Endothelial cell of umbilical vein (primary cell): ENCODE results near the gene VSIR. TPM values are rescaled to one million over a fixed set of nuclear protein-coding genes. Genes with fewer than 3 reads are reported as not detected.

ENCODE experiments used
- BruUV-seq: library from RNA; stranded (reverse); fragments of 400-500 nt; replicated peaks from 2 replicates; lab custom pipeline; 2021; lab: Mats Ljungman, UMichigan
- CTCF ChIA-PET: fragments of 300-600, 350-600 bp; sonication (Branson Sonifier 250); formaldehyde crosslinking; loops from one replicate; lab custom pipeline; 2021; ENCODE audit warnings: antibody characterized with exemption, inconsistent platforms; lab: Charles Lee
- POLR2A ChIA-PET: fragments of 300-600, 350-600 bp; sonication (Branson Sonifier 250); formaldehyde crosslinking; loops from one replicate; lab custom pipeline; 2021; ENCODE audit warnings: antibody characterized with exemption, inconsistent platforms; lab: Charles Lee
- DNase-seq: peaks from one replicate; pipeline ENCODE4 v3.0.0-alpha.2; 2011; ENCODE audit warnings: low read depth, low spot score
- FAIRE-seq: peaks from 2 replicates; lab custom pipeline; 2011; peaks lifted over from hg19 to GRCh38; lab: Jason Lieb, UNC
- H2AFZ ChIP-seq: 2 replicates; pipeline ENCODE4 v1.6.0; 2012; ENCODE audit warnings: low read depth, low read length, control low read depth, inconsistent platforms
- H3K27ac ChIP-seq: 2 replicates; pipeline ENCODE4 v1.5.1; 2011; ENCODE audit warnings: low read depth, mild to moderate bottlenecking, control low read depth, low read length, moderate library complexity; ENCODE audit not compliant: insufficient read depth
- H3K27me3 ChIP-seq, 2 experiments: 2 replicates each; pipeline versions ENCODE4 v1.6.0 to v1.6.1; 2011; ENCODE audit warnings: low read length in 2 of 2, mixed read lengths in 1 of 2; ENCODE audit not compliant: control insufficient read depth in 2 of 2, insufficient read depth in 2 of 2
- H3K36me3 ChIP-seq, 2 experiments: 2 replicates in 1 of 2; 3 replicates in 1 of 2; pipeline ENCODE4 v1.5.1; 2011; ENCODE audit warnings: low read length in 2 of 2, mild to moderate bottlenecking in 1 of 2, moderate library complexity in 1 of 2; ENCODE audit not compliant: control insufficient read depth in 2 of 2, insufficient read depth in 2 of 2; ENCODE audit errors: extremely low read depth in 1 of 2
- H3K4me1 ChIP-seq: 3 replicates; pipeline ENCODE4 v1.5.1; 2011; ENCODE audit warnings: mild to moderate bottlenecking, low read length; ENCODE audit not compliant: control insufficient read depth, insufficient read depth; ENCODE audit errors: extremely low read depth
- H3K4me2 ChIP-seq: 2 replicates; pipeline ENCODE4 v1.6.1; 2011; ENCODE audit warnings: low read length, control low read depth, mixed read lengths; ENCODE audit not compliant: insufficient read depth
- H3K4me3 ChIP-seq, 3 experiments: fragments of 200-600 bp in 1 of 3; sonication (generic), shearing (Covaris generic) in 1 of 3; replicated peaks in 1 of 3; 2 replicates each; pipeline ENCODE4 v1.5.1; 2011 to 2016; ENCODE audit warnings: control low read depth in 3 of 3, low read length in 3 of 3, mild to moderate bottlenecking in 2 of 3, inconsistent platforms in 1 of 3, low read depth in 1 of 3, moderate library complexity in 1 of 3; ENCODE audit not compliant: insufficient read depth in 1 of 3
- H3K79me2 ChIP-seq: 2 replicates; pipeline ENCODE4 v1.6.0; 2012; ENCODE audit warnings: low read length, inconsistent platforms; ENCODE audit not compliant: control insufficient read depth, insufficient read depth
- H3K9ac ChIP-seq: replicated peaks from 2 replicates; pipeline ENCODE3; 2011; ENCODE audit warnings: low read length, control low read depth; ENCODE audit not compliant: insufficient read depth; ENCODE audit errors: extremely low read depth
- H3K9me1 ChIP-seq: replicated peaks from 3 replicates; pipeline ENCODE4 v1.6.0; 2011; ENCODE audit warnings: mild to moderate bottlenecking, low read length; ENCODE audit not compliant: control insufficient read depth, insufficient read depth; ENCODE audit errors: extremely low read depth
- H3K9me3 ChIP-seq: replicated peaks from 2 replicates; pipeline ENCODE4 v1.5.1; 2012; ENCODE audit warnings: low read length, inconsistent platforms; ENCODE audit not compliant: control insufficient read depth, insufficient read depth
- H4K20me1 ChIP-seq: replicated peaks from 2 replicates; pipeline ENCODE3; 2011; ENCODE audit warnings: mild to moderate bottlenecking, low read length; ENCODE audit not compliant: control insufficient read depth, insufficient read depth; ENCODE audit errors: extremely low read depth
- CTCF ChIP-seq, 2 donors: IDR thresholded peaks; 1 replicate in 1 of 2; 2 replicates in 1 of 2; pipeline ENCODE4 v1.5.1; 2011; ENCODE audit warnings: low read length in 2 of 2, mild to moderate bottlenecking in 2 of 2, moderate library complexity in 2 of 2, control low read depth in 1 of 2, inconsistent platforms in 1 of 2, low read depth in 1 of 2; ENCODE audit not compliant: insufficient read depth in 1 of 2; ENCODE audit errors: extremely low read depth in 1 of 2
- EZH2 ChIP-seq: IDR thresholded peaks from 2 replicates; pipeline ENCODE4 v1.6.1; 2012; ENCODE audit warnings: borderline replicate concordance, low read depth, mild to moderate bottlenecking, moderate library complexity, low read length, inconsistent platforms; ENCODE audit not compliant: severe bottlenecking
- FOS ChIP-seq: IDR thresholded peaks from 2 replicates; pipeline ENCODE4 v1.6.1; 2011; ENCODE audit warnings: mild to moderate bottlenecking, low read length, moderate library complexity, borderline replicate concordance; ENCODE audit not compliant: insufficient read depth
- GATA2 ChIP-seq: IDR thresholded peaks from 2 replicates; pipeline ENCODE4 v1.7.0; 2011; ENCODE audit warnings: low read depth, mild to moderate bottlenecking, moderate library complexity, mixed read lengths, low read length; ENCODE audit not compliant: insufficient read length, insufficient read depth
- JUN ChIP-seq: IDR thresholded peaks from 2 replicates; pipeline ENCODE4 v1.6.1; 2011; ENCODE audit warnings: borderline replicate concordance, low read depth; ENCODE audit not compliant: insufficient read length, insufficient read depth
- MYC ChIP-seq: IDR thresholded peaks from one replicate; pipeline ENCODE4 v1.6.1; 2011; ENCODE audit warnings: mild to moderate bottlenecking, low read depth, low read length
- POLR2A ChIP-seq: IDR thresholded peaks from 2 replicates; pipeline ENCODE4 v1.6.1; 2012; ENCODE audit warnings: low read depth, mild to moderate bottlenecking, control low read depth, low read length
- POLR2AphosphoS5 ChIP-seq: IDR thresholded peaks from 2 replicates; pipeline ENCODE4 v1.6.1; 2012; ENCODE audit warnings: low read depth, mild to moderate bottlenecking, control low read depth, low read length, moderate library complexity; ENCODE audit not compliant: insufficient read depth
- dilution Hi-C: fragments of 300-500 bp; cut with MboI; formaldehyde crosslinking; loops from one replicate; pipeline ENCODE4 v1.15.0; 2019; ENCODE audit warnings: low sequenced_read_pairs; ENCODE audit not compliant: extremely low pct_ligation_motif_present
- intact Hi-C: fragments of 100-400 bp; cut with micrococcal nuclease; formaldehyde crosslinking; loops from one replicate; pipeline ENCODE4 v1.10.0; 2022
- polyA plus RNA-seq, 4 experiments: library from polyadenylated mRNA; depleted of rRNA in 3 of 4; stranded (reverse) in 3 of 4; unstranded in 1 of 4; fragments of >200 nt; gene quantifications; 2 replicates each; pipeline versions ENCODE4 v1.2.1 to v1.2.3, GENCODE V29; 2011 to 2012; ENCODE audit warnings: missing spikeins in 1 of 4
- total RNA-seq: library from RNA; stranded (reverse); gene quantifications from 2 replicates; pipeline ENCODE4 v1.2.3, GENCODE V29; 2021
- TF ChIP-seq, protein P1 (sequence below): IDR thresholded peaks from 2 replicates; pipeline ENCODE4 v1.6.1; 2011; ENCODE audit not compliant: insufficient read depth, insufficient read length

Gene VSIR
- total and polyA plus RNA-seq, 2 donors (not counting 3 experiments of a cell fraction or from before 2014, with no cell fraction given): 4.9 to 6.3 TPM

DNA sequence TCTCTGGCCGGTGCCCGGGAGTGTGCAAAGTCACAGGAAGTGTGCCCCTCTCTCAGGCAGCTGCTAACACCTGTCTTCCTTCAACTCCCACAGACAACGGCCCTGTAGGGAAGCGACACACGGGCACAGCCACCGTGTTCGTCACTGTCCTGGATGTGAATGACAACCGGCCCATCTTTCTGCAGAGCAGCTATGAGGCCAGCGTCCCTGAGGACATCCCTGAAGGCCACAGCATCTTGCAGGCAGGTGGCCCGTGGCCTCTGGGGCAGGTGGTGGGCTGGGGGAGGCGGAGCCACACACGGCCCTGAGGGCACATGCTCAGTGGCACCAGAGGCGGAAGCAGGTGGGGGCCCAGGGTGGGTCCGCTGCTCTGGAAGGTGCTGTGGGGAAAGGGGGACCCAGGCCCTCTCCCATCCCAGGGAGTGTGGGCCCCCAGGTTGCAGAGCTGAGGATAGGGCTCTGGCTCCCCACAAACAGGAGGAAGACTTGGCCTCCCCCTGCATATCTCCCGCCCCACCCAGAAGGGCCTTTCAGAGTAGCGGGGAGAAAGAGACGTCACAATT, 60.7 kb downstream of the VSIR start:
- dilution Hi-C loops (no loop called here), intact Hi-C loops (loop anchor here (5.0 kb wide), 1 partner anchor 100 kb away; no protein-coding TSS in a partner anchor)
- BruUV-seq: no TSS peak
- no peak overlapping the region for H3K27ac ChIP-seq
- FAIRE-seq: no peak
- no peak overlapping the region for H3K4me3 ChIP-seq
- no peaks in the 10 kb centered on the region for H3K79me2 ChIP-seq
- H4K20me1 ChIP-seq: no peaks in the 10 kb centered on the region
- peak overlapping the region; percentile 17 for H2AFZ ChIP-seq
- no peaks in the 10 kb centered on the region for H3K9me3 ChIP-seq
- H3K9me1 ChIP-seq: no peaks in the 10 kb centered on the region
- ChIA-PET POLR2A (no interaction called here), CTCF (interaction anchor here (1.2 to 3.1 kb wide), 4 partner anchors 17 to 394 kb away, joined by 3 to 20 read pairs (median 6); partner anchors contain the start of genes SLC29A3 and VSIR)
- no peak overlapping the region for H3K4me2 ChIP-seq
- peaks cover 0 to 2% of the 10 kb centered on the region in 2 experiments for H3K27me3 ChIP-seq
- H3K9ac ChIP-seq: no peak overlapping the region
- H3K36me3 ChIP-seq: no peaks in the 10 kb centered on the region
- DNase-seq: no peak
- TF ChIP-seq FOS (no peak), POLR2A (no peak), EZH2 (no peak), GATA2 (no peak)
- TF ChIP-seq, protein P1, sequence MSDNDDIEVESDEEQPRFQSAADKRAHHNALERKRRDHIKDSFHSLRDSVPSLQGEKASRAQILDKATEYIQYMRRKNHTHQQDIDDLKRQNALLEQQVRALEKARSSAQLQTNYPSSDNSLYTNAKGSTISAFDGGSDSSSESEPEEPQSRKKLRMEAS: no peak
- H3K4me1 ChIP-seq: peaks cover 3% of the 10 kb centered on the region

DNA sequence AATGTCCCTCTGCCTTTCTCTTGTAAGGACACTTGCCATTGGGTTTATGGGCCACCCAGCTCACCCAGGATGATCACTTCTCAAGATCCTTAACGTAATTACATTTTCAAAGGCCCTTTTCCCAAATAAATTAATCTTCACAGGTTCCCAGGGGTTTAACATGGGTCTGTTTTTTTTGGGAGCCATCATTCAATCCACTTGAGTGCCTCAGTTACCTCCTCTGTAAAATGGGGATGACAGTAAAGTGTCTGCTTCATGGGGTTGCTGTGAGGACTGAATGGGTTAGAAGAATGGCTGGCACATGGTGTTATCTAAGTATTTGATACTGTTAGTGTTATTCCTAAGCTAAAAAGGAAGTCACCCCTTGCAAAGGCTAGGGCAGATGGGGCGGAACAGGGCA, 61.1 kb downstream of the VSIR start:
- BruUV-seq: no TSS peak
- dilution Hi-C loops: no loop called here

More for the DNA sequence above, 61.1 kb downstream of the VSIR start:
- H4K20me1 ChIP-seq: no peaks in the 10 kb centered on the region
- no peak overlapping the region for H2AFZ ChIP-seq
- no peaks in the 10 kb centered on the region for H3K36me3 ChIP-seq
- ChIA-PET CTCF (interaction anchor here (1.2 to 3.1 kb wide), 5 partner anchors 16 to 393 kb away, joined by 3 to 20 read pairs (median 5); partner anchors contain the start of genes SLC29A3 and VSIR), POLR2A (no interaction called here)
- no peak overlapping the region for H3K27ac ChIP-seq
- FAIRE-seq (no peak), DNase-seq (no peak)
- H3K4me3 ChIP-seq: no peak overlapping the region
- no peaks in the 10 kb centered on the region for H3K9me1 ChIP-seq
- H3K9ac ChIP-seq: no peak overlapping the region
- H3K27me3 ChIP-seq: peaks cover 0 to 2% of the 10 kb centered on the region in 2 experiments
- no peaks in the 10 kb centered on the region for H3K79me2 ChIP-seq
- no peak overlapping the region for H3K4me2 ChIP-seq
- intact Hi-C loops: loop anchor here (5.0 kb wide), 1 partner anchor 100 kb away; no protein-coding TSS in a partner anchor
- no peak for TF ChIP-seq POLR2AphosphoS5
- TF ChIP-seq, protein P1: no peak
- TF ChIP-seq CTCF (IDR thresholded peaks at IDR 0.05; ENCODE audit: extremely low read depth in 1 of 2, insufficient read depth in 1 of 2, low read depth in 1 of 2, low read length in 2 of 2): no peak
- no peak for TF ChIP-seq GATA2
- no peak for TF ChIP-seq MYC
- no peak for TF ChIP-seq FOS
- TF ChIP-seq EZH2: no peak
- no peak for TF ChIP-seq JUN
- TF ChIP-seq POLR2A: no peak
- no peaks in the 10 kb centered on the region for H3K9me3 ChIP-seq
- peaks cover 3% of the 10 kb centered on the region for H3K4me1 ChIP-seq
